Mesendoderm (in vitro differentiated cells): ENCODE results near the gene HYOU1.
A peak's percentile ranks its signal among the peaks of the same experiment; 100 is the strongest.

Source experiments
- DNase-seq: peaks from one replicate; pipeline ENCODE4 v3.0.0; 2013
- H2AK5ac ChIP-seq: 2 replicates; pipeline ENCODE4 v1.6.1; 2013; ENCODE audit warnings: low read length, inconsistent platforms
- H2BK120ac ChIP-seq: 2 replicates; pipeline ENCODE4 v1.6.1; 2013; ENCODE audit warnings: low read depth, mild to moderate bottlenecking, low read length, moderate library complexity, mixed read lengths
- H2BK15ac ChIP-seq: replicated peaks from 2 replicates; pipeline ENCODE4 v1.6.1; 2013; ENCODE audit warnings: low read depth, mild to moderate bottlenecking, moderate library complexity
- H2BK5ac ChIP-seq: 2 replicates; pipeline ENCODE4 v1.6.1; 2013; ENCODE audit warnings: low read length, inconsistent platforms
- H3K18ac ChIP-seq: 2 replicates; pipeline ENCODE4 v1.6.1; 2013; ENCODE audit warnings: mild to moderate bottlenecking, low read length, mixed read lengths
- H3K23ac ChIP-seq: one replicate; pipeline ENCODE4 v1.6.1; 2013; ENCODE audit warnings: low read length
- H3K27ac ChIP-seq: 2 replicates; pipeline ENCODE4 v1.5.1; 2013; ENCODE audit warnings: low read depth, mild to moderate bottlenecking, inconsistent platforms, low read length, moderate library complexity
- H3K27me3 ChIP-seq: 2 replicates; pipeline ENCODE4 v1.6.1; 2013; ENCODE audit warnings: low read length, control low read depth, mild to moderate bottlenecking, inconsistent platforms; ENCODE audit not compliant: insufficient read depth, poor library complexity
- H3K36me3 ChIP-seq: 2 replicates; pipeline ENCODE4 v1.6.1; 2013; ENCODE audit warnings: low read length, inconsistent platforms; ENCODE audit not compliant: control insufficient read depth, insufficient read depth
- H3K4ac ChIP-seq: one replicate; pipeline ENCODE4 v1.6.1; 2013; ENCODE audit warnings: low read depth, mild to moderate bottlenecking, low read length, moderate library complexity
- H3K4me1 ChIP-seq: 2 replicates; pipeline ENCODE4 v1.6.1; 2013; ENCODE audit warnings: low read depth, low read length, inconsistent platforms; ENCODE audit not compliant: control insufficient read depth
- H3K4me2 ChIP-seq: 2 replicates; pipeline ENCODE4 v1.6.1; 2013; ENCODE audit warnings: low read length
- H3K4me3 ChIP-seq: 2 replicates; pipeline ENCODE4 v1.5.1; 2013; ENCODE audit warnings: mild to moderate bottlenecking, low read length
- H3K56ac ChIP-seq: one replicate; pipeline ENCODE4 v1.6.1; 2013; ENCODE audit warnings: low read length
- H3K79me1 ChIP-seq: 2 replicates; pipeline ENCODE4 v1.6.1; 2013; ENCODE audit warnings: low read length, inconsistent platforms
- H3K79me2 ChIP-seq: 2 replicates; pipeline ENCODE4 v1.6.1; 2013; ENCODE audit warnings: mild to moderate bottlenecking, low read length; ENCODE audit not compliant: control insufficient read depth, insufficient read depth
- H3K9ac ChIP-seq: 2 replicates; pipeline ENCODE4 v1.6.1; 2013; ENCODE audit warnings: low read length, inconsistent platforms
- H4K5ac ChIP-seq: one replicate; pipeline ENCODE4 v1.6.1; 2013; ENCODE audit warnings: low read length
- H4K8ac ChIP-seq: one replicate; pipeline ENCODE4 v1.6.1; 2013; ENCODE audit warnings: low read depth, mild to moderate bottlenecking, control low read depth, low read length, moderate library complexity
- WGBS: extraction: QIAGEN DNeasy Blood & Tissue Kit; methylation state at CpG from one replicate; pipeline ENCODE4 v1.1.7; 2013; ENCODE audit warnings: low lambda C conversion rate, missing lambda C conversion rate; ENCODE audit not compliant: insufficient coverage; ENCODE audit errors: extremely low coverage; 5-methylcytosine and 5-hydroxymethylcytosine counted together

HYOU1 gene

GRCh38 chr11:119025978-119026766, 30.8 kb downstream of the HYOU1 start:
- no peak overlapping the region for H3K56ac ChIP-seq
- H3K4me1 ChIP-seq, result peaks cover 15% of the 10 kb centered on the region
- H3K79me2 ChIP-seq, result peaks cover 3% of the 10 kb centered on the region
- WGBS, result no CpG with 5 or more reads among the region's 16 CpGs
- no peak overlapping the region for H3K27ac ChIP-seq
- peaks cover 13% of the 10 kb centered on the region for H3K79me1 ChIP-seq
- H3K4me2 ChIP-seq, result no peak overlapping the region
- H3K9ac ChIP-seq, result no peak overlapping the region
- no peak overlapping the region for H4K8ac ChIP-seq
- no peaks in the 10 kb centered on the region for H3K27me3 ChIP-seq
- no peak overlapping the region for H3K18ac ChIP-seq
- no peak overlapping the region for H2BK15ac ChIP-seq
- H3K23ac ChIP-seq, result no peak overlapping the region
- H2AK5ac ChIP-seq, result no peak overlapping the region
- no peak overlapping the region for H2BK5ac ChIP-seq
- no peak overlapping the region for H4K5ac ChIP-seq
- H2BK120ac ChIP-seq, result no peak overlapping the region
- no peak for DNase-seq
- H3K4me3 ChIP-seq, result no peak overlapping the region
- H3K36me3 ChIP-seq, result peaks cover 2% of the 10 kb centered on the region
- H3K4ac ChIP-seq, result no peak overlapping the region

DNA sequence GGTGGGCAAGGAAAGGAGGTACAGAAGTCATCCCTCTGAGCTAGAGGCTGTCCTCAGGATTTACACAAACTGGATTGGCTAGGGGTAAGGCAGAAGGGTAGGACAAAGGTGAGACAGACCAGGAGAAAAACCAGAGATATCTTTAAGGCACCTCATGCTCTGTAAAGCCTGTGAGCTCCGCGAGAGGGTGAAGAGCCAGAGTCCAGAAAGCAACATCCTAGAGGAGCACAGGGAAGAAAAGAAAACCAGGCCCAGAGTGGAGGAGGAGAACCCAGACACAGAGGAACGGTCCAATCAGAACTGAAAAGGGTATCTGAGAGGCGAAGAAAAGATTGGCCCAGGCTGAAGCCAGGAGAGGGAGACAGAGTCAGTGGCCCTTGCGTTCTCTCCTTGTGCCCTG, 31.5 kb downstream of the HYOU1 start:
- Histone ChIP-seq H4K5ac (no peak overlapping the region), H3K36me3 (peaks cover 2% of the 10 kb centered on the region), H3K27me3 (no peaks in the 10 kb centered on the region), H3K4me1 (peaks cover 15% of the 10 kb centered on the region), H3K27ac (no peak overlapping the region), H2BK15ac (no peak overlapping the region), H3K9ac (no peak overlapping the region), H4K8ac (no peak overlapping the region), H3K79me2 (peaks cover 5% of the 10 kb centered on the region), H2BK120ac (no peak overlapping the region), H2AK5ac (no peak overlapping the region), H2BK5ac (no peak overlapping the region), H3K79me1 (peaks cover 14% of the 10 kb centered on the region), H3K56ac (no peak overlapping the region), H3K4ac (no peak overlapping the region), H3K18ac (no peak overlapping the region), H3K4me3 (no peak overlapping the region), H3K23ac (no peak overlapping the region), H3K4me2 (no peak overlapping the region)
- no peak for DNase-seq
- no CpG with 5 or more reads among the region's 5 CpGs for WGBS

DNA sequence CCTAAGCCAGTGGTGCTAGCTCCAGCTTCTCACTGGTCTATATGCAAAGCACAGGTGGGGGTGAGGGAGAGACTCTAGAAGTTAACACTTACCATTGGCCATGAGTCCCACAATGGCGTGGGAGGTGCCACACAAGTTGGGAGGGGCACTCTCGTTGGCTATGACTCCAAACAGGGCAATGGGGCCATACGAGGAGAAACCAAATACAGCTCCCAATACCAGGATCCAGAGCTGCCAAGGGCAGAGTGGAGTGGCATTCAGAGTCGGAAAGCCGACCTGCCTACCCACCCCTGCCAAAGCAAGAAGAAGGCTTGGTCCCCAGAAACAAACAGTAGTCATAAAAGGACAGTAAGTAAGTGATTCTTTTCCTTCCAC, 31.9 kb downstream of the HYOU1 start:
- Histone ChIP-seq H2BK5ac (no peak overlapping the region), H3K4ac (no peak overlapping the region), H3K4me2 (no peak overlapping the region), H4K5ac (no peak overlapping the region), H3K18ac (no peak overlapping the region), H3K79me2 (peaks cover 7% of the 10 kb centered on the region), H3K9ac (no peak overlapping the region), H2BK120ac (no peak overlapping the region), H3K23ac (no peak overlapping the region), H4K8ac (no peak overlapping the region), H3K56ac (no peak overlapping the region), H3K79me1 (peaks cover 15% of the 10 kb centered on the region), H2AK5ac (no peak overlapping the region), H3K4me1 (peaks cover 16% of the 10 kb centered on the region), H3K27ac (no peak overlapping the region), H3K36me3 (peaks cover 2% of the 10 kb centered on the region), H3K4me3 (no peak overlapping the region), H3K27me3 (no peaks in the 10 kb centered on the region), H2BK15ac (no peak overlapping the region)
- WGBS, result no CpG with 5 or more reads among the region's 5 CpGs
- no peak for DNase-seq

DNA sequence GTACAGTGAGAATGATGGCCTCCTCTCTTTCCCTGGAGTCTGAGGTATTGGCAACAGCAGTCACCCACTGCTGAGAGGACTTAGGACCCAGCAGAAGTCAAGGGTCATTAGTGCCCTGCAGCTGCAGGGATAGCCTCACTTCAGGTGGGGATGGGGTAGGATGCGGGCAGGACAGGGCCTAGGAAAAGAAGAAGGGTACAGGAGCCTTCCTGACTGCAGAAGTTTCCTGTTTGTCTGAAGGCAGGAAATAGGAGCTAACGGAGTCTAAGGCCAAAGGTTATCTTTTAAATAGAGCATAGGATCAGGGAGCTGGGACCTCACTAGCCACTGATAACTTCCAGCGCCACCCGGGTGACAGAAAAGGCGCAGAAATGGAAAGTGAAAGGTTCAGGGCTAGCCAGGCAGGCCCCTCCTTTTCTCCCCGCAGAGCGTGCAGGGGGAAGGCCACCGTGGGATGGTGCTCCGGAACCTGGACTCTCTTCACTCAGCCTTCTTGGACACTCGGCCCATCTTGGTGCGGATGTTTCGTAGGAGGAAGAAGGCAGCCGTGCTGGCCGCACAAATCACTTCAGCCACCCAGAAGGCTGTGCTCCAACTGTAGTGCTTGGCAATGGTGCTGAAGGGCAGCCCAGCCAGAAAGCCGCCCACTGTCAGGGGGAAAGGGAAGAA, 32.4 kb downstream of the HYOU1 start:
- no peak overlapping the region for H3K56ac ChIP-seq
- H2BK5ac ChIP-seq, result no peak overlapping the region
- no peak overlapping the region for H4K8ac ChIP-seq
- H2BK15ac ChIP-seq, result no peak overlapping the region
- H2AK5ac ChIP-seq, result no peak overlapping the region
- H3K4me1 ChIP-seq, result peaks cover 18% of the 10 kb centered on the region
- peaks cover 2% of the 10 kb centered on the region for H3K36me3 ChIP-seq
- DNase-seq, result peak; percentile 34
- WGBS, result no CpG with 5 or more reads among the region's 15 CpGs
- H3K27ac ChIP-seq, result no peak overlapping the region
- no peak overlapping the region for H3K9ac ChIP-seq
- H4K5ac ChIP-seq, result no peak overlapping the region
- H3K27me3 ChIP-seq, result no peaks in the 10 kb centered on the region
- no peak overlapping the region for H3K4ac ChIP-seq
- H3K23ac ChIP-seq, result no peak overlapping the region
- H2BK120ac ChIP-seq, result no peak overlapping the region
- no peak overlapping the region for H3K4me2 ChIP-seq
- peaks cover 12% of the 10 kb centered on the region for H3K79me2 ChIP-seq
- no peak overlapping the region for H3K4me3 ChIP-seq
- H3K79me1 ChIP-seq, result peaks cover 17% of the 10 kb centered on the region
- no peak overlapping the region for H3K18ac ChIP-seq

DNA sequence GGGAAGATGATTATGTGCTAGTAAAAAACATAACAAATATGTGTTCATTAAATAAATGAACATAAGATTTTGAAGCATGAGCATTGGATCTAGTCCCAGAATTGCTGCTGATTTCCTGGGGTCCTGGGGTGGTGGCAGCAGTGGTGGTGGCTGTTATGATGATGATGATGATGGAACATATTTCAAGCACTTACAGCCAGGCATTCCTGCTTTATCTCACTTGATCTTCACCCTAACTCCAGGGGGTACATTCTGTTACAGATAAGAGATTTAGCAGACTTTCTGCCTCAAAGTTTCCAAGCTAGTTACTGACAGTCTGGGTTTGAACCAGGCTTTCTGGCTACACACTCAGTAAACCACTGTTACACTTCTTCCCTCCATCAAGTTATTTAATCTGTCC, 33.3 kb downstream of the HYOU1 start:
- Histone ChIP-seq H3K27me3 (no peaks in the 10 kb centered on the region), H4K5ac (no peak overlapping the region), H3K4ac (no peak overlapping the region), H3K79me1 (peaks cover 15% of the 10 kb centered on the region), H3K56ac (no peak overlapping the region), H3K27ac (no peak overlapping the region), H2BK5ac (no peak overlapping the region), H3K18ac (no peak overlapping the region), H3K4me1 (peaks cover 12% of the 10 kb centered on the region), H3K36me3 (peaks cover 2% of the 10 kb centered on the region), H2BK120ac (no peak overlapping the region), H3K4me2 (no peak overlapping the region), H4K8ac (no peak overlapping the region), H3K23ac (no peak overlapping the region), H2BK15ac (no peak overlapping the region), H3K9ac (no peak overlapping the region), H2AK5ac (no peak overlapping the region), H3K4me3 (no peak overlapping the region), H3K79me2 (peaks cover 19% of the 10 kb centered on the region)
- DNase-seq, result peak; percentile 78
